A549 (cell line): ENCODE data around the gene LRRC71. TPM values are rescaled to one million over a fixed set of nuclear protein-coding genes. Genes with fewer than 3 reads are reported as not detected.
A peak's percentile ranks its signal among the peaks of the same experiment; 100 is the strongest.

ENCODE experiments used
- ATAC-seq, 2 experiments: fragments of 200-7000 bp in 1 of 2; fragments of >200 bp in 1 of 2; cut with Nextera tagmentation in 1 of 2; cut with Tn5 transposase in 1 of 2; 3 replicates each; pipeline versions ENCODE4 v1.8.0 to v1.9.1; 2018 to 2020; ENCODE audit warnings: mild to moderate bottlenecking in 1 of 2, moderate library complexity in 1 of 2
- CTCF ChIA-PET: fragments of 300-600 bp; sonication (Branson Sonifier 250); formaldehyde crosslinking; extraction: SDS; loops from one replicate; lab custom pipeline; 2021; ENCODE audit warnings: antibody characterized with exemption, inconsistent platforms; lab: Yijun Ruan, JAX
- POLR2A ChIA-PET: fragments of 350-600 bp; formaldehyde crosslinking; extraction: SDS; loops from one replicate; lab custom pipeline; 2021; ENCODE audit warnings: antibody characterized with exemption, inconsistent platforms; lab: Yijun Ruan, JAX
- DNase-seq, 2 experiments: peaks; one replicate each; pipeline versions ENCODE4 v3.0.0 to v3.0.0-alpha.2; 2011 to 2016; ENCODE audit warnings: low read depth in 1 of 2, low spot score in 1 of 2
- FAIRE-seq: peaks from 2 replicates; lab custom pipeline; 2011; peaks lifted over from hg19 to GRCh38; lab: Jason Lieb, UNC
- H3K27ac ChIP-seq, 2 experiments: fragments of >200 bp; sonication (Bioruptor Twin); formaldehyde crosslinking; 3 replicates each; pipeline ENCODE4 v1.5.1; 2016 to 2017
- H3K4me1 ChIP-seq: fragments of >200 bp; sonication (Bioruptor Twin); formaldehyde crosslinking; 3 replicates; pipeline ENCODE4 v1.6.1; 2016
- H3K4me2 ChIP-seq: fragments of >200 bp; sonication (Bioruptor Twin); formaldehyde crosslinking; 3 replicates; pipeline ENCODE4 v1.6.1; 2016
- H3K4me3 ChIP-seq: fragments of >200 bp; sonication (Bioruptor Twin); formaldehyde crosslinking; 3 replicates; pipeline ENCODE4 v1.5.1; 2016
- H3K9me3 ChIP-seq: fragments of >200 bp; sonication (Bioruptor Twin); formaldehyde crosslinking; 3 replicates; pipeline ENCODE4 v1.6.1; 2016
- CBX8 ChIP-seq: fragments of 200-600 bp; sonication (generic); IDR thresholded peaks from 2 replicates; pipeline ENCODE4 v1.6.1; 2016
- CHD4 ChIP-seq: fragments of 200-600 bp; sonication (generic); IDR thresholded peaks from 2 replicates; pipeline ENCODE4 v1.6.1; 2016; ENCODE audit warnings: antibody characterized with exemption, mild to moderate bottlenecking, borderline replicate concordance
- EHMT2 ChIP-seq: fragments of 200-600 bp; sonication (generic); IDR thresholded peaks from 2 replicates; pipeline ENCODE4 v1.6.1; 2016; ENCODE audit warnings: antibody characterized with exemption, low read depth, mild to moderate bottlenecking, moderate library complexity
- FOSL2 ChIP-seq, 2 experiments: fragments of 450-650 bp in 1 of 2; fragments of >200 bp in 1 of 2; sonication (Bioruptor Twin) in 1 of 2; formaldehyde crosslinking; IDR thresholded peaks; 2 replicates each; pipeline versions ENCODE4 v1.5.0 to v1.6.1; 2016 to 2020; ENCODE audit warnings: mild to moderate bottlenecking in 1 of 2, moderate library complexity in 1 of 2
- GATA3 ChIP-seq: IDR thresholded peaks from 2 replicates; pipeline ENCODE4 v1.6.1; 2012; ENCODE audit warnings: borderline replicate concordance
- HEYL ChIP-seq: fragments of 250-450 bp; sonication (Bioruptor Pico); IDR thresholded peaks from 2 replicates; pipeline ENCODE4 v1.8.0; 2021; ENCODE audit warnings: mild to moderate bottlenecking, moderate library complexity
- HOXA7 ChIP-seq: fragments of 250-450 bp; sonication (Bioruptor Pico); IDR thresholded peaks from 2 replicates; pipeline ENCODE4 v1.5.0; 2020; ENCODE audit warnings: mild to moderate bottlenecking, moderate library complexity
- HOXB13 ChIP-seq: fragments of 250-450 bp; sonication (Bioruptor Pico); IDR thresholded peaks from 2 replicates; pipeline ENCODE4 v1.5.0; 2020; ENCODE audit warnings: low read depth, mild to moderate bottlenecking, moderate library complexity
- JUN ChIP-seq, 2 experiments: fragments of >200 bp; sonication (Bioruptor Twin); formaldehyde crosslinking; IDR thresholded peaks; 2 replicates in 1 of 2; 3 replicates in 1 of 2; pipeline ENCODE4 v1.6.1; 2016 to 2017
- JUNB ChIP-seq: fragments of >200 bp; sonication (Bioruptor Twin); formaldehyde crosslinking; IDR thresholded peaks from 2 replicates; pipeline ENCODE4 v1.6.1; 2016
- MAZ ChIP-seq: fragments of 150-350 bp; IDR thresholded peaks from 2 replicates; pipeline ENCODE4 v1.6.1; 2014; ENCODE audit warnings: antibody characterized with exemption, low read depth, low read length, borderline replicate concordance
- PBX3 ChIP-seq: IDR thresholded peaks from 2 replicates; pipeline ENCODE4 v1.6.1; 2012
- PHF8 ChIP-seq: fragments of 200-600 bp; sonication (generic); IDR thresholded peaks from 2 replicates; pipeline ENCODE4 v1.6.1; 2016; ENCODE audit warnings: low read depth, mild to moderate bottlenecking, antibody characterized with exemption, moderate library complexity, borderline replicate concordance
- RCOR1 ChIP-seq: fragments of 150-350 bp; IDR thresholded peaks from 2 replicates; pipeline ENCODE4 v1.6.1; 2014; ENCODE audit warnings: antibody characterized with exemption, low read length, low read depth
- REST ChIP-seq: fragments of 200-600 bp; sonication (generic); IDR thresholded peaks from 2 replicates; pipeline ENCODE4 v1.6.1; 2016; ENCODE audit warnings: antibody characterized with exemption, mild to moderate bottlenecking, moderate library complexity
- RNF2 ChIP-seq: fragments of 200-600 bp; sonication (generic); IDR thresholded peaks from 2 replicates; pipeline ENCODE4 v1.6.1; 2016; ENCODE audit warnings: low read depth, mild to moderate bottlenecking, antibody characterized with exemption, moderate library complexity, borderline replicate concordance
- SMC3 ChIP-seq: fragments of >200 bp; sonication (Bioruptor Twin); formaldehyde crosslinking; IDR thresholded peaks from 3 replicates; pipeline ENCODE4 v1.6.1; 2018; ENCODE audit warnings: inconsistent platforms
- TP53 ChIP-seq: fragments of 250-450 bp; sonication (Bioruptor Pico); IDR thresholded peaks from 2 replicates; pipeline ENCODE4 v1.5.0; 2021; ENCODE audit warnings: mild to moderate bottlenecking, moderate library complexity
- ZFP36 ChIP-seq: fragments of 450-650 bp; IDR thresholded peaks from 2 replicates; pipeline ENCODE4 v1.6.1; 2014; ENCODE audit warnings: borderline replicate concordance; ENCODE audit not compliant: partially characterized antibody
- ZNF302 ChIP-seq: fragments of 250-450 bp; sonication (Bioruptor Pico); IDR thresholded peaks from 2 replicates; pipeline ENCODE4 v1.9.0; 2021; ENCODE audit warnings: inconsistent platforms, mild to moderate bottlenecking, moderate library complexity
- ZSCAN20 ChIP-seq: fragments of 250-450 bp; sonication (Bioruptor Pico); IDR thresholded peaks from 2 replicates; pipeline ENCODE4 v1.8.0; 2022; ENCODE audit warnings: mild to moderate bottlenecking, moderate library complexity
- WGBS: methylation state at CpG from one replicate; pipeline ENCODE4 v1.1.6; 2017; ENCODE audit errors: missing lambda C conversion rate; 5-methylcytosine and 5-hydroxymethylcytosine counted together
- polyA plus RNA-seq, 4 experiments: library from polyadenylated mRNA; depleted of rRNA in 3 of 4; stranded (reverse); fragments of >200 nt; fragmentation: RNase III in 1 of 4; extraction: RNeasy Plus Mini Kit Qiagen cat#74134 plus additional on column Dnase treatment in 1 of 4; gene quantifications; 2 replicates in 3 of 4; 3 replicates in 1 of 4; pipeline ENCODE4 v1.2.3, GENCODE V29; 2011 to 2017
- TF ChIP-seq, protein P1 (sequence below): fragments of >200 bp; sonication (Bioruptor Twin); formaldehyde crosslinking; IDR thresholded peaks from 3 replicates; pipeline ENCODE4 v1.5.1; 2016
- TF ChIP-seq, protein P2 (sequence below): IDR thresholded peaks from 2 replicates; pipeline ENCODE4 v1.6.1; 2012
- TF ChIP-seq, protein P3 (sequence below): fragments of >200 bp; sonication (Bioruptor Twin); formaldehyde crosslinking; IDR thresholded peaks from 3 replicates; pipeline ENCODE4 v1.6.1; 2016

The LRRC71 gene
- polyA plus RNA-seq, 2 of the 4 experiments (the other 2 are of a cell fraction), result 0.10 TPM; not detected in 1

GRCh38 chr1:156944268-156944667 lies 23.8 kb downstream of the LRRC71 start:
- no peaks in the 10 kb centered on the region for H3K4me1 ChIP-seq
- no peak overlapping the region for H3K27ac ChIP-seq
- CTCF ChIA-PET, result interaction anchor here (1.0 to 1.2 kb wide), 2 partner anchors 16 to 84 kb away, joined by 3 read pairs; no protein-coding TSS in a partner anchor
- DNase-seq (no peak), FAIRE-seq (peak; percentile 13), ATAC-seq (no peak)
- H3K4me2 ChIP-seq, result no peak overlapping the region
- no peaks in the 10 kb centered on the region for H3K9me3 ChIP-seq
- H3K4me3 ChIP-seq, result no peak overlapping the region
- TF ChIP-seq CBX8 (no peak), SMC3 (no peak), TP53 (no peak), ZSCAN20 (CRISPR knock-in tag) (no peak), RNF2 (no peak)
- POLR2A ChIA-PET, result no interaction called here
- WGBS, result 100% methylated on average over 1 of the region's 1 CpG

- no peak overlapping the region for H3K4me3 ChIP-seq
- ChIA-PET CTCF (interaction anchor here (1.0 to 1.2 kb wide), 2 partner anchors 17 to 85 kb away, joined by 3 read pairs; no protein-coding TSS in a partner anchor), POLR2A (no interaction called here)
- DNase-seq (no peak), ATAC-seq (no peak), FAIRE-seq (no peak)
- no peak for TF ChIP-seq ZFP36
- no peak for TF ChIP-seq PBX3
- no peak for TF ChIP-seq TP53
- TF ChIP-seq PHF8, result no peak
- TF ChIP-seq EHMT2, result no peak
- no peak for TF ChIP-seq SMC3
- TF ChIP-seq GATA3, result no peak
- TF ChIP-seq CHD4, result no peak
- TF ChIP-seq, protein P1, sequence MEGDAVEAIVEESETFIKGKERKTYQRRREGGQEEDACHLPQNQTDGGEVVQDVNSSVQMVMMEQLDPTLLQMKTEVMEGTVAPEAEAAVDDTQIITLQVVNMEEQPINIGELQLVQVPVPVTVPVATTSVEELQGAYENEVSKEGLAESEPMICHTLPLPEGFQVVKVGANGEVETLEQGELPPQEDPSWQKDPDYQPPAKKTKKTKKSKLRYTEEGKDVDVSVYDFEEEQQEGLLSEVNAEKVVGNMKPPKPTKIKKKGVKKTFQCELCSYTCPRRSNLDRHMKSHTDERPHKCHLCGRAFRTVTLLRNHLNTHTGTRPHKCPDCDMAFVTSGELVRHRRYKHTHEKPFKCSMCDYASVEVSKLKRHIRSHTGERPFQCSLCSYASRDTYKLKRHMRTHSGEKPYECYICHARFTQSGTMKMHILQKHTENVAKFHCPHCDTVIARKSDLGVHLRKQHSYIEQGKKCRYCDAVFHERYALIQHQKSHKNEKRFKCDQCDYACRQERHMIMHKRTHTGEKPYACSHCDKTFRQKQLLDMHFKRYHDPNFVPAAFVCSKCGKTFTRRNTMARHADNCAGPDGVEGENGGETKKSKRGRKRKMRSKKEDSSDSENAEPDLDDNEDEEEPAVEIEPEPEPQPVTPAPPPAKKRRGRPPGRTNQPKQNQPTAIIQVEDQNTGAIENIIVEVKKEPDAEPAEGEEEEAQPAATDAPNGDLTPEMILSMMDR, result no peak
- 95% methylated on average over 8 of the region's 8 CpGs for WGBS
- no peak overlapping the region for H3K4me2 ChIP-seq
- no peak overlapping the region for H3K27ac ChIP-seq
- H3K9me3 ChIP-seq, result no peaks in the 10 kb centered on the region
- H3K4me1 ChIP-seq, result no peaks in the 10 kb centered on the region
Observed at GRCh38 chr1:156944848-156945247, 24.4 kb downstream of the LRRC71 start.

DNA sequence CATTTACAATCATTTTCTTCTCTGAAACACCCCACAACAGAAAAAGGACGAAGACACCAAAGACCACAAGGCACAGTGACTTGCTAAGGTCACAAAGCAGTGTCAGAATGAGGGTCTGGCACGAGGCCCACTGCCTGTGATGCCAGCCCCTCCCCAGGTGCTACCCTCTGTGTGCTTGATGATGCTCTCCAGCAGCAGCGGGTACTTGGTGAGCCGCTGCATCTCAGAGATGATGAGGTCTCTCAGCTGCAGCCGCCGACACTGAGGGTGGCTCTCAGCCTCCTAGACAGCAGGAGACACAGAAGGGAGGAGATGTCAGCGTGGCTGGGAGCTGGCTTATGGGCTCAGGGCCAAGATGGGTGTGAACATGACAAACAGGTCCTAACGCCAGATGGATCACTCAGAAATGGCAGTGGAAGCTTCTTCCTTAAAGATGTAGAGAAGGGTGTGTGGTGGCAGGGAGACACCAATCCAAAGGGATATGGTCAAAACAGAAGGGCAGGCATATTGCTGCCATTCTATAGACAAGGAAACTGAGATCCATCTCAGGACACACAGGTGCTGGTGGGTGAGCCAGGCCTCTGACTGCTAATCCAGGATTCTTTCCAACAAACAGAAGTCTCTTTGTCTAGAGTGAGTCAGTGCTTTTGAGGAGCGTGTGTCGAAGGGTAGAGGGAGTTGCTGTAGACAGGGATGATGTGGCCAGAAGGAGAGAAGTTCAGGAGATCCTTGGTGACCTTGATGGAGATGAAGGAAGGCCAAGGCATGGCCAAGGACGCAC lies 25.6 kb downstream of the LRRC71 start:
- no peaks in the 10 kb centered on the region for H3K9me3 ChIP-seq
- ChIA-PET CTCF (interaction anchor here (0.9 to 2.2 kb wide), 7 partner anchors 8 to 257 kb away, joined by 3 to 11 read pairs (median 4); partner anchors contain the start of gene NTRK1), POLR2A (no interaction called here)
- H3K4me3 ChIP-seq, result no peak overlapping the region
- H3K4me2 ChIP-seq, result no peak overlapping the region
- 89% methylated on average over 11 of the region's 11 CpGs for WGBS
- H3K4me1 ChIP-seq, result no peaks in the 10 kb centered on the region
- FAIRE-seq, result no peak
- no peak for ATAC-seq
- no peak for DNase-seq
- H3K27ac ChIP-seq, result no peak overlapping the region
- TF ChIP-seq, protein P2, sequence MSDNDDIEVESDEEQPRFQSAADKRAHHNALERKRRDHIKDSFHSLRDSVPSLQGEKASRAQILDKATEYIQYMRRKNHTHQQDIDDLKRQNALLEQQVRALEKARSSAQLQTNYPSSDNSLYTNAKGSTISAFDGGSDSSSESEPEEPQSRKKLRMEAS, result no peak
- no peak for TF ChIP-seq TP53
- no peak for TF ChIP-seq HOXB13 (CRISPR knock-in tag)
- TF ChIP-seq GATA3, result no peak
- no peak for TF ChIP-seq JUNB
- no peak for TF ChIP-seq PHF8
- no peak for TF ChIP-seq ZFP36
- no peak for TF ChIP-seq FOSL2 (IDR thresholded peaks at IDR 0.05)
- TF ChIP-seq FOSL2 (CRISPR knock-in tag; IDR thresholded peaks at IDR 0.05), result no peak
- no peak for TF ChIP-seq MAZ
- no peak for TF ChIP-seq RNF2
- no peak for TF ChIP-seq HEYL (CRISPR knock-in tag)
- TF ChIP-seq, protein P3, sequence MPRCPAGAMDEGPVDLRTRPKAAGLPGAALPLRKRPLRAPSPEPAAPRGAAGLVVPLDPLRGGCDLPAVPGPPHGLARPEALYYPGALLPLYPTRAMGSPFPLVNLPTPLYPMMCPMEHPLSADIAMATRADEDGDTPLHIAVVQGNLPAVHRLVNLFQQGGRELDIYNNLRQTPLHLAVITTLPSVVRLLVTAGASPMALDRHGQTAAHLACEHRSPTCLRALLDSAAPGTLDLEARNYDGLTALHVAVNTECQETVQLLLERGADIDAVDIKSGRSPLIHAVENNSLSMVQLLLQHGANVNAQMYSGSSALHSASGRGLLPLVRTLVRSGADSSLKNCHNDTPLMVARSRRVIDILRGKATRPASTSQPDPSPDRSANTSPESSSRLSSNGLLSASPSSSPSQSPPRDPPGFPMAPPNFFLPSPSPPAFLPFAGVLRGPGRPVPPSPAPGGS, result no peak
- no peak for TF ChIP-seq ZNF302 (CRISPR knock-in tag)
- TF ChIP-seq HOXA7 (CRISPR knock-in tag), result no peak
- TF ChIP-seq JUN (IDR thresholded peaks at IDR 0.05), result no peak
- TF ChIP-seq RCOR1, result no peak
- TF ChIP-seq CHD4, result no peak
- no peak for TF ChIP-seq REST
